H1 (cell line): ENCODE measurements around the gene GADD45B. TPM values are rescaled to one million over a fixed set of nuclear protein-coding genes. Genes with fewer than 3 reads are reported as not detected.

Experiments
- CTCF ChIA-PET: fragments of 300-600 bp; sonication (Branson Sonifier 250); formaldehyde crosslinking; loops from one replicate; lab custom pipeline; 2021; ENCODE audit not compliant: partially characterized antibody; lab: Charles Lee
- POLR2A ChIA-PET: fragments of 300-600 bp; sonication (Branson Sonifier 250); formaldehyde crosslinking; loops from one replicate; lab custom pipeline; 2021; ENCODE audit warnings: inconsistent platforms; ENCODE audit not compliant: partially characterized antibody; lab: Charles Lee
- DNase-seq, 2 experiments: peaks; one replicate each; pipeline versions ENCODE4 v3.0.0 to v3.0.0-alpha.2; 2010 to 2022; ENCODE audit warnings: low spot score in 2 of 2, low read depth in 1 of 2, mixed read lengths in 1 of 2
- FAIRE-seq: peaks from 2 replicates; lab custom pipeline; 2011; peaks lifted over from hg19 to GRCh38; lab: Jason Lieb, UNC
- H2AFZ ChIP-seq: 2 replicates; pipeline ENCODE4 v1.8.1; 2012; ENCODE audit warnings: low read length, inconsistent platforms
- H2AK5ac ChIP-seq: 2 replicates; pipeline ENCODE4 v1.6.1; 2013; ENCODE audit warnings: low read depth, low read length
- H2BK120ac ChIP-seq: replicated peaks from 2 replicates; pipeline ENCODE3; 2013; ENCODE audit warnings: low read depth, low read length, inconsistent platforms
- H2BK12ac ChIP-seq: 2 replicates; pipeline ENCODE4 v1.6.1; 2013; ENCODE audit warnings: low read depth, low read length
- H2BK15ac ChIP-seq: 2 replicates; pipeline ENCODE4 v1.6.1; 2013; ENCODE audit warnings: low read length
- H2BK20ac ChIP-seq: 2 replicates; pipeline ENCODE4 v1.6.1; 2013; ENCODE audit warnings: low read length
- H2BK5ac ChIP-seq: 2 replicates; pipeline ENCODE4 v1.6.1; 2013; ENCODE audit warnings: low read depth, low read length
- H3K14ac ChIP-seq: 2 replicates; pipeline ENCODE4 v1.6.1; 2013; ENCODE audit warnings: inconsistent platforms; ENCODE audit not compliant: insufficient read length
- H3K18ac ChIP-seq: 2 replicates; pipeline ENCODE4 v1.6.1; 2013; ENCODE audit warnings: low read length; ENCODE audit errors: extremely low read depth
- H3K23ac ChIP-seq: 2 replicates; pipeline ENCODE4 v1.6.1; 2013; ENCODE audit warnings: inconsistent platforms; ENCODE audit not compliant: insufficient read length
- H3K23me2 ChIP-seq: 2 replicates; pipeline ENCODE4 v1.6.1; 2013; ENCODE audit warnings: low read depth, low read length
- H3K27ac ChIP-seq: 2 replicates; pipeline ENCODE4 v1.6.1; 2011; ENCODE audit warnings: low read depth, low read length, inconsistent platforms
- H3K27me3 ChIP-seq, 4 experiments: replicated peaks in 1 of 4; 1 replicate in 1 of 4; 2 replicates in 3 of 4; pipeline versions ENCODE4 v1.6.1 to v1.8.1; 2011 to 2013; ENCODE audit warnings: low read length in 3 of 4, mild to moderate bottlenecking in 3 of 4, inconsistent platforms in 2 of 4, mixed read lengths in 2 of 4, moderate library complexity in 1 of 4; ENCODE audit not compliant: control insufficient read depth in 3 of 4, insufficient read depth in 3 of 4; ENCODE audit errors: extremely low read depth in 1 of 4
- H3K36me3 ChIP-seq, 4 experiments: 2 replicates each; pipeline versions ENCODE4 v1.6.1 to v1.8.1; 2011 to 2013; ENCODE audit warnings: mild to moderate bottlenecking in 4 of 4, low read length in 3 of 4, moderate library complexity in 2 of 4, control low read depth in 1 of 4, inconsistent platforms in 1 of 4; ENCODE audit not compliant: insufficient read depth in 4 of 4, control insufficient read depth in 2 of 4
- H3K4ac ChIP-seq: replicated peaks from 2 replicates; pipeline ENCODE3; 2013; ENCODE audit warnings: low read length, low read depth, mixed read lengths, inconsistent platforms; ENCODE audit not compliant: insufficient read length
- H3K4me1 ChIP-seq, 4 experiments: replicated peaks in 1 of 4; 1 replicate in 1 of 4; 2 replicates in 3 of 4; pipeline versions ENCODE4 v1.6.1 to v1.8.1; 2011 to 2013; ENCODE audit warnings: low read length in 3 of 4, inconsistent platforms in 2 of 4, mixed read lengths in 1 of 4; ENCODE audit not compliant: insufficient read depth in 4 of 4, control insufficient read depth in 3 of 4
- H3K4me2 ChIP-seq, 2 experiments: 2 replicates each; pipeline versions ENCODE4 v1.6.1 to v1.8.1; 2011 to 2013; ENCODE audit warnings: low read depth in 2 of 2, low read length in 2 of 2, control low read depth in 1 of 2, inconsistent platforms in 1 of 2, mild to moderate bottlenecking in 1 of 2; ENCODE audit not compliant: insufficient read depth in 1 of 2
- H3K4me3 ChIP-seq, 4 experiments: fragments of 200-600, 300-600 bp in 1 of 4; sonication (generic), shearing (Covaris generic), sonication (Bioruptor Twin) in 1 of 4; 2 replicates each; pipeline versions ENCODE4 v1.5.1 to v1.8.1; 2011 to 2016; ENCODE audit warnings: low read length in 4 of 4, low read depth in 3 of 4, control low read depth in 2 of 4, inconsistent platforms in 2 of 4, mild to moderate bottlenecking in 2 of 4, mixed read lengths in 1 of 4, moderate library complexity in 1 of 4; ENCODE audit not compliant: insufficient read depth in 2 of 4; ENCODE audit errors: extremely low read depth in 1 of 4
- H3K56ac ChIP-seq: replicated peaks from 2 replicates; pipeline ENCODE3; 2013; ENCODE audit warnings: low read depth, mild to moderate bottlenecking, mixed read lengths, low read length, inconsistent platforms; ENCODE audit not compliant: insufficient read length
- H3K79me1 ChIP-seq: 2 replicates; pipeline ENCODE4 v1.6.1; 2013; ENCODE audit warnings: low read depth, low read length, control low read depth
- H3K79me2 ChIP-seq, 2 experiments: 2 replicates each; pipeline versions ENCODE4 v1.6.1 to v1.8.1; 2012 to 2013; ENCODE audit warnings: low read length in 2 of 2, mild to moderate bottlenecking in 2 of 2, inconsistent platforms in 1 of 2; ENCODE audit not compliant: insufficient read depth in 2 of 2, control insufficient read depth in 1 of 2
- H3K9ac ChIP-seq, 4 experiments: replicated peaks in 1 of 4; 1 replicate in 1 of 4; 2 replicates in 3 of 4; pipeline versions ENCODE4 v1.6.1 to v1.8.1; 2011 to 2013; ENCODE audit warnings: low read depth in 3 of 4, low read length in 3 of 4, control low read depth in 2 of 4, mild to moderate bottlenecking in 2 of 4, moderate library complexity in 2 of 4, inconsistent platforms in 1 of 4; ENCODE audit errors: extremely low read depth in 1 of 4
- H3K9me3 ChIP-seq, 2 experiments: 2 replicates each; pipeline versions ENCODE4 v1.6.1 to v1.8.1; 2012 to 2013; ENCODE audit warnings: mild to moderate bottlenecking in 2 of 2, moderate library complexity in 2 of 2, control low read depth in 1 of 2, inconsistent platforms in 1 of 2, low read depth in 1 of 2, low read length in 1 of 2, mixed read lengths in 1 of 2; ENCODE audit not compliant: insufficient read depth in 2 of 2
- H4K20me1 ChIP-seq, 2 experiments: replicated peaks in 1 of 2; 2 replicates each; pipeline versions ENCODE3 to v1.8.1; 2011 to 2013; ENCODE audit warnings: inconsistent platforms in 2 of 2, low read length in 2 of 2, mild to moderate bottlenecking in 1 of 2; ENCODE audit not compliant: insufficient read depth in 2 of 2, control insufficient read depth in 1 of 2
- H4K5ac ChIP-seq: 2 replicates; pipeline ENCODE4 v1.6.1; 2013; ENCODE audit warnings: low read length, low read depth, mixed read lengths, inconsistent platforms; ENCODE audit not compliant: insufficient read length
- H4K8ac ChIP-seq: 2 replicates; pipeline ENCODE4 v1.8.0; 2013; ENCODE audit warnings: mild to moderate bottlenecking, moderate library complexity, low read length, inconsistent platforms; ENCODE audit not compliant: insufficient read depth; ENCODE audit errors: extremely low read depth
- H4K91ac ChIP-seq: replicated peaks from 2 replicates; pipeline ENCODE3; 2013; ENCODE audit warnings: low read length, mixed read lengths, inconsistent platforms; ENCODE audit not compliant: insufficient read length
- CEBPB ChIP-seq: IDR thresholded peaks from 2 replicates; pipeline ENCODE4 v1.6.1; 2012; ENCODE audit warnings: low read depth, low read length
- CTBP2 ChIP-seq: IDR thresholded peaks from 2 replicates; pipeline ENCODE4 v1.7.0; 2011; ENCODE audit warnings: borderline replicate concordance, mild to moderate bottlenecking, moderate library complexity, mixed read lengths, low read length; ENCODE audit not compliant: insufficient read depth, insufficient read length
- HDAC2 ChIP-seq, 2 experiments: fragments of 300-600 bp in 1 of 2; sonication (generic) in 1 of 2; IDR thresholded peaks; 2 replicates each; pipeline ENCODE4 v1.6.1; 2011 to 2012; ENCODE audit warnings: low read depth in 2 of 2, low read length in 2 of 2, mild to moderate bottlenecking in 2 of 2, moderate library complexity in 2 of 2, borderline replicate concordance in 1 of 2, inconsistent platforms in 1 of 2
- POLR2AphosphoS5 ChIP-seq: IDR thresholded peaks from 2 replicates; pipeline ENCODE4 v1.6.1; 2011; ENCODE audit warnings: low read depth, low read length
- SAP30 ChIP-seq: fragments of 300-600 bp; sonication (generic); IDR thresholded peaks from 2 replicates; pipeline ENCODE4 v1.7.1; 2012; ENCODE audit warnings: low read length, moderate library complexity, mild to moderate bottlenecking, inconsistent platforms; ENCODE audit not compliant: insufficient read depth, insufficient replicate concordance
- SIN3A ChIP-seq, 2 experiments: IDR thresholded peaks in 1 of 2; conservative IDR thresholded peaks in 1 of 2; 2 replicates each; pipeline ENCODE4 v1.6.1; 2011 to 2012; ENCODE audit warnings: low read length in 2 of 2, improper control_type of control experiment in 1 of 2, low read depth in 1 of 2, mild to moderate bottlenecking in 1 of 2
- SRF ChIP-seq: IDR thresholded peaks from 2 replicates; pipeline ENCODE4 v1.6.1; 2011; ENCODE audit warnings: mild to moderate bottlenecking, low read depth, low read length, moderate library complexity
- TEAD4 ChIP-seq: IDR thresholded peaks from 2 replicates; pipeline ENCODE4 v1.6.1; 2012; ENCODE audit warnings: low read depth, low read length, inconsistent platforms, mixed read lengths
- YY1 ChIP-seq: IDR thresholded peaks from 2 replicates; pipeline ENCODE4 v1.6.1; 2011; ENCODE audit warnings: low read depth, mild to moderate bottlenecking, low read length
- WGBS, 2 experiments: shearing (Covaris generic) in 1 of 2; methylation state at CpG; one replicate each; pipeline versions ENCODE4 v1.1.6 to v1.1.7; 2013 to 2015; ENCODE audit warnings: low lambda C conversion rate in 2 of 2, mixed read lengths in 2 of 2, inconsistent platforms in 1 of 2, low coverage in 1 of 2, missing lambda C conversion rate in 1 of 2; ENCODE audit not compliant: insufficient replicate concordance in 2 of 2, insufficient coverage in 1 of 2, insufficient read length in 1 of 2; ENCODE audit errors: extremely low coverage in 1 of 2, missing lambda C conversion rate in 1 of 2; 5-methylcytosine and 5-hydroxymethylcytosine counted together
- polyA plus RNA-seq, 7 experiments: library from polyadenylated mRNA; depleted of rRNA in 3 of 7; stranded (reverse) in 5 of 7; unstranded in 2 of 7; fragments of >200 nt in 5 of 7; fragments of 200-250 nt in 2 of 7; gene quantifications; 1 replicate in 5 of 7; 2 replicates in 1 of 7; 4 replicates in 1 of 7; pipeline versions ENCODE4 v1.2.1 to v1.2.3, GENCODE V29; 2011 to 2013; ENCODE audit warnings: missing spikeins in 2 of 7, mixed read lengths in 2 of 7
- total RNA-seq: library from RNA; stranded (reverse); fragmentation: NEBNext Ultra II Directional; extraction: Animal tissue kit (Norgen Biotek cat#: 25700); gene quantifications from 2 replicates; pipeline ENCODE4 v1.2.1, GENCODE V29; 2021
- TF ChIP-seq, protein P1 (sequence below): IDR thresholded peaks from 2 replicates; pipeline ENCODE4 v1.6.1; 2012; ENCODE audit warnings: inconsistent platforms
- TF ChIP-seq, protein P2 (sequence below): IDR thresholded peaks from 2 replicates; pipeline ENCODE4 v1.6.1; 2011; ENCODE audit warnings: low read length, improper control_type of control experiment

GADD45B gene
- total and polyA plus RNA-seq, 2 of the 8 experiments (the other 6 are each of a cell fraction or from before 2014, with no cell fraction given), result 7.4 to 11.4 TPM

DNA sequence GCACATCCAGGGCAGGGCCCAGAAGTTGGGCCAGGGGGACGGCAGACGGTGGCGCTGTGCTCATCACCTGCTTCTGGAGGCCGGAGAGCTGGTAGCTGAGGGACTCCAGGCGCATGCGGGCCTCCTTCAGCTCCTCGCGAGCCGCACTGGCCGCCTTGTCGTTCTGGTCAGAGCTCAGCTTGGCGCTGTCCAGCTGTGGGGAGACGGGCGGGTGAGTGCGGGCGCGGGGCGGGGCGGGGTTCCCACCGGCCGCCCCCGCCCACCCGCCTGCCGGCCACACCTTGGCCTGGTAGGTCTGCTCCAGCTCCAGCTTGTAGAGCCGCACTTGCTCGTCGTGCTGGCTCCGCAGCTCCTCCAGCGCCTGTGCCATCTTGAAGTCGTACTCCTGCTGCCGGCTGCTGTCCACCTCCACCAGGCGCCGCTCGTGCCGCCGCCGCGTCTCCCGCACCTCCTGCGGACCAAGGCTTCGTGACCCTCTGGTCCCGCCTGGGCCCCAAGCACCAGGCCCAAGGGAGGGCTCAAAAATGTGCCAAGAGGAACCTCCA lies 41.1 kb upstream of the GADD45B start:
- H3K27ac ChIP-seq, result no peak overlapping the region
- H3K18ac ChIP-seq, result no peak overlapping the region
- no peaks in the 10 kb centered on the region for H3K23me2 ChIP-seq
- H2BK5ac ChIP-seq, result no peak overlapping the region; the same call in 1 of the 2 replicates
- H3K36me3 ChIP-seq, result peaks cover 12 to 57% (median 42%) of the 10 kb centered on the region in 4 experiments
- H3K56ac ChIP-seq, result no peak overlapping the region
- H4K91ac ChIP-seq, result no peak overlapping the region
- 100% methylated on average over 6 of the region's 42 CpGs; no CpG with 5 or more reads in 1 of the 2 experiments for WGBS, 2 experiments
- DNase-seq (no peak), FAIRE-seq (no peak)
- no peak overlapping the region for H3K4me3 ChIP-seq
- H3K14ac ChIP-seq, result no peak overlapping the region
- no peak overlapping the region for H3K23ac ChIP-seq
- H2BK15ac ChIP-seq, result no peak overlapping the region
- H4K8ac ChIP-seq, result no peak overlapping the region
- H3K27me3 ChIP-seq, result no peaks in the 10 kb centered on the region
- H3K4ac ChIP-seq, result no peak overlapping the region
- no peak overlapping the region for H3K9ac ChIP-seq
- no peak overlapping the region for H2BK12ac ChIP-seq
- H2BK120ac ChIP-seq, result no peak overlapping the region
- ChIA-PET POLR2A (interaction anchor here (1.2 kb wide), 2 partner anchors 42 to 185 kb away, joined by 3 to 4 read pairs; no protein-coding TSS in a partner anchor), CTCF (no interaction called here)
- H3K4me2 ChIP-seq, result no peak overlapping the region
- no peak overlapping the region for H2AK5ac ChIP-seq
- no peaks in the 10 kb centered on the region for H3K9me3 ChIP-seq
- no peaks in the 10 kb centered on the region; a peak in 1 of 4 replicates for H3K79me2 ChIP-seq
- no peak overlapping the region for H2AFZ ChIP-seq
- H2BK20ac ChIP-seq, result no peak overlapping the region
- H4K20me1 ChIP-seq, result peaks cover 6 to 16% of the 10 kb centered on the region in 2 experiments
- H3K4me1 ChIP-seq, result no peaks in the 10 kb centered on the region
- H4K5ac ChIP-seq, result no peak overlapping the region
- no peaks in the 10 kb centered on the region; the same call in 1 of the 2 replicates for H3K79me1 ChIP-seq
- no peak for TF ChIP-seq SRF
- no peak for TF ChIP-seq SIN3A (conservative IDR thresholded peaks at IDR 0.05 in 1 of 2, IDR thresholded peaks at IDR 0.05 in 1 of 2; ENCODE audit: low read depth in 1 of 2, low read length in 2 of 2)
- no peak for TF ChIP-seq POLR2AphosphoS5
- TF ChIP-seq CTBP2, result no peak
- TF ChIP-seq, protein P1, sequence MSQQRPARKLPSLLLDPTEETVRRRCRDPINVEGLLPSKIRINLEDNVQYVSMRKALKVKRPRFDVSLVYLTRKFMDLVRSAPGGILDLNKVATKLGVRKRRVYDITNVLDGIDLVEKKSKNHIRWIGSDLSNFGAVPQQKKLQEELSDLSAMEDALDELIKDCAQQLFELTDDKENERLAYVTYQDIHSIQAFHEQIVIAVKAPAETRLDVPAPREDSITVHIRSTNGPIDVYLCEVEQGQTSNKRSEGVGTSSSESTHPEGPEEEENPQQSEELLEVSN, result no peak
- TF ChIP-seq YY1, result no peak
- no peak for TF ChIP-seq HDAC2 (IDR thresholded peaks at IDR 0.05; ENCODE audit: borderline replicate concordance in 1 of 2, low read depth in 2 of 2, low read length in 2 of 2)
- no peak for TF ChIP-seq SAP30
- TF ChIP-seq TEAD4, result no peak
- TF ChIP-seq CEBPB, result no peak
- TF ChIP-seq, protein P2, sequence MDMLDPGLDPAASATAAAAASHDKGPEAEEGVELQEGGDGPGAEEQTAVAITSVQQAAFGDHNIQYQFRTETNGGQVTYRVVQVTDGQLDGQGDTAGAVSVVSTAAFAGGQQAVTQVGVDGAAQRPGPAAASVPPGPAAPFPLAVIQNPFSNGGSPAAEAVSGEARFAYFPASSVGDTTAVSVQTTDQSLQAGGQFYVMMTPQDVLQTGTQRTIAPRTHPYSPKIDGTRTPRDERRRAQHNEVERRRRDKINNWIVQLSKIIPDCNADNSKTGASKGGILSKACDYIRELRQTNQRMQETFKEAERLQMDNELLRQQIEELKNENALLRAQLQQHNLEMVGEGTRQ, result no peak
